GM12874 (cell line): ENCODE data around the gene MCUB.

ENCODE experiments used
- TF ChIP-seq, protein P1 (sequence below): IDR thresholded peaks from 2 replicates; pipeline ENCODE4 v1.5.1; 2011; ENCODE audit warnings: low read depth, mild to moderate bottlenecking, control low read depth, low read length, moderate library complexity; ENCODE audit not compliant: insufficient read depth

MCUB gene

DNA sequence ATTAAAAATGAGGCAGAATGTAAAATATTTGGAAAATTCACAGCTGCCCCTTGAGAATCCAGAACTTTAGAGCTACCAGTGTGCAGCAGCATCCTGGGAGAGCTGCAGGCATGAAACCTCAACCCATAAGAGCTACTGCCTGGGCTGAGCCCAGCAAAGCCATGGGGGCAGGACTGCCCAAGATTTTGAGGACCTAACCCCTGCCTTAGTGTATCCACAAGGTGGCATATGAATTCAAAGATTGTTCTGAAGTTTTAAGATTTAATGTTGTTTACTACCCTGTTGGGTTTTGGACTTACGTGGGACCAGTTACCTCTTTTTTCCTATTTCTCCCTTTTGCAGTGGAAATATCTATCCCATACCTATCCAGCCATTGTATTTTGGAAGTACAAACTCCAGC is 116.8 kb downstream of the MCUB start:
- TF ChIP-seq, protein P1, sequence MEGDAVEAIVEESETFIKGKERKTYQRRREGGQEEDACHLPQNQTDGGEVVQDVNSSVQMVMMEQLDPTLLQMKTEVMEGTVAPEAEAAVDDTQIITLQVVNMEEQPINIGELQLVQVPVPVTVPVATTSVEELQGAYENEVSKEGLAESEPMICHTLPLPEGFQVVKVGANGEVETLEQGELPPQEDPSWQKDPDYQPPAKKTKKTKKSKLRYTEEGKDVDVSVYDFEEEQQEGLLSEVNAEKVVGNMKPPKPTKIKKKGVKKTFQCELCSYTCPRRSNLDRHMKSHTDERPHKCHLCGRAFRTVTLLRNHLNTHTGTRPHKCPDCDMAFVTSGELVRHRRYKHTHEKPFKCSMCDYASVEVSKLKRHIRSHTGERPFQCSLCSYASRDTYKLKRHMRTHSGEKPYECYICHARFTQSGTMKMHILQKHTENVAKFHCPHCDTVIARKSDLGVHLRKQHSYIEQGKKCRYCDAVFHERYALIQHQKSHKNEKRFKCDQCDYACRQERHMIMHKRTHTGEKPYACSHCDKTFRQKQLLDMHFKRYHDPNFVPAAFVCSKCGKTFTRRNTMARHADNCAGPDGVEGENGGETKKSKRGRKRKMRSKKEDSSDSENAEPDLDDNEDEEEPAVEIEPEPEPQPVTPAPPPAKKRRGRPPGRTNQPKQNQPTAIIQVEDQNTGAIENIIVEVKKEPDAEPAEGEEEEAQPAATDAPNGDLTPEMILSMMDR: no peak

DNA sequence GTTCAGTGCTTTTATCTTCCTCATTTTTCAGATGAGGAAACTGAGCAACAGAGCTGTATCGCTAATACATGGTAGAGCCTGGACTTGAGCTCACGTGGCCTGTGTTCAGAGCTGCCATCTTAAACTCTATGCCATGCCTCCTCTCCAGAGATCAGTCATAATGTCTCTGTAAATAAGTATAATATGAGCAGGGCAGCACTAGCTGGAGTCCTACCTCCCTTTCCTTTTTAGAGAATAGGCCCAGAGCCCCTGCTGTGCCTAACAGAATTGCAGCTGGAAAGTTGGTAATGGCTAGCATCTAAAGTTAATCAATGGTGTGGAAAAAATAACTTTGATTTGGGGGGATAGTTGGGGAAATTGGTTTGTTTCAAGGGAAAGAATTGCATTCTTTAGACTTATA is 122.8 kb downstream of the MCUB start:
- TF ChIP-seq, protein P1: no peak

DNA sequence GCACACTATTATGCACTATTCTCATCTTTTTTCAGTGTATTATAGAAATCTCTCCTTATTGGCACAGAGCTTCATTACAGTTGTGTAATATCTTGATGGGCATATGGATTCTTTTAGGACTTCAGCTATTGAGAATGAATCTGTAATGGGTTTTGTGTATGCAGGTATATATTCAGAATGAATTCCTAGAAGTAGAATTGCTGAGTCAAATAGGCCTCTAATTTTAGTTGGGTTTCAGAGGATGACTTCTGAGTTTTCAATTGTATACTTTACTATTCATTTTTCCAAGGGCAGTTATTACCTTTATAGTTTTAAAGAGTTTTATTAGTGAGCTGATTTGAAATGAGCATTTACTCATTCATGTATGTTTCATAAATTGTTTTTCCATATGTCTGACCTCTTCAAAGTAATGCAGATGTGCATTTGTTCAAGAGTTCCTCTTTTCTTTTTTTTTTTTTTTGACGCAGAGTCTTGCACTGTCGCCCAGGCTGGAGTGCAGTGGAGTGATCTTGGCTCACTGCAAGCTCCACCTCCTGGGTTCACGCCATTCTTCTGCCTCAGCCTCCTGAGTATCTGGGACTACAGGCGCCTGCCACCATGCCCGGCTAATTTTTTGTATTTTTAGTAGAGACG is 123.7 kb downstream of the MCUB start:
- TF ChIP-seq, protein P1: no peak

DNA sequence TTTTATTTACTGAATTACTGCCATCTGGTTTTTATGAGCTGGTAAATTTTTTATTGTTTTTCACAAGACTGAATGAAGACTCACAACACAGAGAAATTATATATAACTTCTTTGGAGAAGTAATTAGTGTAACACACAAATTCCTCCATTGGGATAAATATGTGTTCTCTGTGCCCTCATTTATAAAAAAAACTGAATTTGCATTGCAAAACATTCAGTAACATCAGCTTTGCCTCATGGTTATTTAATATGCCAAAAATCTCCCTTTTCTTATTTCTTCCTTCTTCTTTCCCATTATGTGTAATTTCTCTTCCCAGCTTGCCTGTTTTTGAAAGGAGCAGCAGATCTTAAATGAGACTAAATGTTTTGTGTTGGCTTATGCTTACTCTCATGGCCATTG is 124.7 kb downstream of the MCUB start:
- TF ChIP-seq, protein P1: no peak

DNA sequence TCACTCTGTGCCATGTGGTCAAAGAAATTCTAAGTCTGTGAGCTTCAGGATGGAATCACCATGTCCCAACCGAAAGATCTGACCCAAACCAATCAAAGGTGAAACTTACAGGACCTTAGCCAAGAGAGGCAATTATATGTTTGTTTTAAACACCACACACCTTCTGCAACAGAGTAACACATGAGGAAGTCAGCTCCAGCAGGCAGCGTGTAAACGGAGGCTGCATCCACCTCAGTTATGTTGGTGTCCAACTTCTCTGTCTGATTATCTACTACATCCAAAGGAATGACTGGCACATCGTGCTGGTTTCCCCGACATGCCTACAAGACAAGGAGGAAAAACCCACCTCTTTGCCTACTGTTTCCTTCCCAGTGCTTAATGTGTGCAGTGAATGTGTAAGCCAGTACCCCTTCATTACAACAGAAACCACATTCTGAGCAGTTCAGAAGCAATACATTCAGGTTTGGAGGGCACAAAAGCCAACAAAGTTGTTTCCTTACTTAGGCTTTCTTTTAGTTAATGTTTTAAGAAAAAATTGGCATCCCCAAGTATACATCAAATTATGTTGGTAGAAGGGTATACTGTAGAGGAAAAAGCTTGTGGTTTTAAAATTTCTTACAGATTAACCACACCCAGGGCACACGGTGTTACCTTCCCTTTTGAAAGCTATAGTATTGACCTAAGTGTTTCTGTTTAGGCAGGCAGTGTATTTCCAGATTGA is 130.8 kb downstream of the MCUB start:
- TF ChIP-seq, protein P1: no peak

DNA sequence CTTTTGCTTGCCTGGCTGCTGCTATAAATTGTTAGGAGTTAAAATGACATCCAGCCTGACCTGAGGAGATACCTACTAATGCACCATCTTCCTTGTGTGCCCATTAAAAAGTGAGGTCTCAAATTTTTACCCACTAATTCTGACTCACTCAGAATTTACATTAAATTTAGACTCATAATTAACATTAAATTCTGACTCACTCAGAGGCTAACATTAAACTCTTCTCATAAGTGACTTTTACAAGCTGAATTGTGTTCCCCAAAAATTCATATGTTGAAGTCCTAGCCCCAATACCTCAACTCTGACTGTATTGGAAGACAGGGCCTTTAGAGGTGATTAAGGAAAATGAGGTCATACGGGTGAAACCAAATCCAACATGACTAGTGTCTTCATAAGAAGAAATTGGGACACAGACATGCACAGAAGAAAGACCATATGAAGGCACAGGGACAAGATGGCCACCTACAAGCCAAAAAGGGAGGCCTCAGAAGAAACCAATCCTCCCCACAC is 131.4 kb downstream of the MCUB start:
- TF ChIP-seq, protein P1: no peak

DNA sequence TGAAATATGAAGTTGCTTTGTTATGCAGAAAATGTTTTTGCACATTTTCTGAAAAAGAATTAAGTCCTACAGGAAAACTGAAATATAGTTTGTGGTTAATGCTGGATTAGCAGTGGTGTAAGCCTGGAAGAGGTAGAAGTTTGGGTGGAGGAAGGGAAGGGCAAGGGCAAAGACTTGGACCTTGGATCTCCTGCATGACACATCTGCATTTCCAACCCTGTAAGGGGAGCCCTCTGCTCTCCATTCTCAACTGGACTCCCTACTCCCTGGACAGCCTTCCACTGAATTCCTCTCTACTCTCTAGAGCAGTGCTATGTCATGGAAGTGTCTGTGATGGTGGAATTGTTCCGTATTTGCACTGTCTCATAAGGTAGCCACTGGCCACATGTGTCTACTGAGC is 138.6 kb downstream of the MCUB start:
- TF ChIP-seq, protein P1: no peak
